Stimulated activated naive CD8-positive, alpha-beta T cell treated with anti-CD3 and anti-CD28 coated beads, Interleukin-15, Interleukin-2, amounts not matched to agents 100 ng/mL and 50 ng/mL, for 24 hours (primary cell): Measurements from ENCODE around the gene SCYGR1.

Experiments used
- H3K27ac Mint-ChIP-seq: one replicate; pipeline ENCODE4 v1.8.0; 2021; ENCODE audit warnings: mild to moderate bottlenecking, mixed read lengths
- H3K27me3 Mint-ChIP-seq: one replicate; pipeline ENCODE4 v1.8.0; 2021; ENCODE audit warnings: mixed read lengths
- H3K36me3 Mint-ChIP-seq: one replicate; pipeline ENCODE4 v1.8.0; 2021; ENCODE audit warnings: low read depth, mixed read lengths
- H3K4me1 Mint-ChIP-seq: one replicate; pipeline ENCODE4 v1.8.0; 2021; ENCODE audit warnings: low read depth, mixed read lengths
- H3K4me3 Mint-ChIP-seq: one replicate; pipeline ENCODE4 v1.8.0; 2021; ENCODE audit warnings: mild to moderate bottlenecking, mixed read lengths
- H3K9me3 Mint-ChIP-seq: one replicate; pipeline ENCODE4 v1.8.0; 2021; ENCODE audit warnings: mixed read lengths

SCYGR1 gene

DNA sequence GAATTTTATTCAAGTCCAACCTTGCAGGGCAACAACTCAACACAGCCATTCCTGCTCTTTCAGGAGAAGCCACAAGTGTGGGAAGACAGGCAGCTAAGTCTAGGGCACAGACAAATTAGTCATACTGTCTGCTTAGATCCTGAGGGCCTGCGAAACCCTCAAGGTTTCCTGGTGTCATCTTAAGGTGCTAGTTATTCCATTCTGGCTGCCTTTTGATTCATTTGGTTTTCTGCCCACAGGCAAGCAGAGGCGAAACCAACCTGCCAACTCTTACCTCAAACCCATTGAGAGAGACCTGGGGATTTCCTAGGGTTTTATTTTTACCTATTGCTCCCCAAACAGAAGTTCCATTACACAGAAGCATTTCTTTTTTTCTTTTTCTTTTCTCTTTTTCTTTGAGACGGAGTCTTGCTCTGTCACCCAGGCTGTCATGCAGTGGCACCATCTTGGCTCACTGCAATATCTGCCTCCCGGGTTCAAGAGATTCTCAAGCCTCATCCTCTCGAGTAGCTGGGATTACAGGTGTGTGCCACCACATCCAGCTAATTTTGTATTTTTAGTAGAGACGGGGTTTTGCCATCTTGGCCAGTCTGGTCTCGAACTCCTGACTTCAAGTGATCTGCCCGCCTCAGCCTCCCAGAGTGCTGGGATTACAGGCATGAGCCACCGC is 23.7 kb upstream of the SCYGR1 start:
- no peaks in the 10 kb centered on the region for H3K27me3 Mint-ChIP-seq
- H3K9me3 Mint-ChIP-seq, result no peaks in the 10 kb centered on the region
- peak overlapping the region; percentile 76 for H3K4me3 Mint-ChIP-seq
- H3K27ac Mint-ChIP-seq, result peak overlapping the region; percentile 97
- no peaks in the 10 kb centered on the region for H3K36me3 Mint-ChIP-seq
- H3K4me1 Mint-ChIP-seq, result peaks cover 82% of the 10 kb centered on the region

DNA sequence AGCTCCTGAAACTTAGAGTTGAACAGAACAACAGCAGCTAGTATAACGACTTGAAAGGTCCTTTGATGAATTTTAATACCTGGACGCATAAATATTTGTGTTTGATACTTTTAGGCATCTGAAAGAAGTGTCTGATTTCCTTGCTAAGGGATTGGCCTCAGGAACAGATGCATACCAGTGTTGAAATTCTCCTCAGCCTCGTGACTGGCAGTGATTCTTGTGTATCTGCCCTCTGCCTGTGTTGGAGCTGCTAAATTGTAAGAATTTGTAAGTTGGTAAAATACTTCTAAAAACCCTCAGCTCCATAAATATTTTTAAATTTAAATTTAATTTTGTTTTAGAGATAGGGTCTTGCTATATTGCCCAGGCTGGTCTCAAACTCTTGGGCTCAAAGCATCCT is 22.4 kb upstream of the SCYGR1 start:
- H3K4me1 Mint-ChIP-seq, result peaks cover 81% of the 10 kb centered on the region

DNA sequence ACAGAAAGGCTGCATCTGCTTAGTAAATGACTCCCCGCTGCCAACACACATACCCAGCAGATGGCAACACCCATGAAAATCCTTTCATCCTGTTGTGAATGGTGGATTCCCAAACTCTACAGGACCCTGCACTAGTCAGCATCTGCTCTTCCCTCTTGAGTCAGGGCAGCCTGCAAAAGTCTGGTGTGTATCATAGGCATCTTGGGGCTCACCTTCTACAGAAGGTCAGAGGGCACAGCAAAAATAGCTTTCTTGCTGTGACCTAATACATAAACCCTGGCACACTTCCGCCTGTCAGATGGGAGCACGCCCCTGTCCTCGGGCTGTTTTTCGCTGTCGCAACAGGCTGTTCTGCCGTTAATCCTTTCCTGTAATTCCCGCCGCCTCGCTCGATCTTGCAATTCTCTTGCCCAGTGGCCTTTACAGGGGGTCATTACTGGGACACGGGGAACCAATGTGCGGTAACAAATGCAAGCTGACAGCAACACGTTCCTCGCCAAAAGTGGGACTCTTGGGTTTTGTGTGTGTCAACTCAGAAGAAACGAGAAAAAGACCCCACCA is 19.9 kb upstream of the SCYGR1 start:
- Mint-ChIP-seq H3K4me3 (no peak overlapping the region), H3K9me3 (no peaks in the 10 kb centered on the region), H3K4me1 (peaks cover 77% of the 10 kb centered on the region), H3K27ac (no peak overlapping the region), H3K27me3 (no peaks in the 10 kb centered on the region), H3K36me3 (no peaks in the 10 kb centered on the region)

More for the DNA sequence above, 22.4 kb upstream of the SCYGR1 start:
- peak overlapping the region; percentile 45 for H3K27ac Mint-ChIP-seq
- H3K36me3 Mint-ChIP-seq, result no peaks in the 10 kb centered on the region
- H3K4me3 Mint-ChIP-seq, result no peak overlapping the region
- no peaks in the 10 kb centered on the region for H3K27me3 Mint-ChIP-seq
- no peaks in the 10 kb centered on the region for H3K9me3 Mint-ChIP-seq

DNA sequence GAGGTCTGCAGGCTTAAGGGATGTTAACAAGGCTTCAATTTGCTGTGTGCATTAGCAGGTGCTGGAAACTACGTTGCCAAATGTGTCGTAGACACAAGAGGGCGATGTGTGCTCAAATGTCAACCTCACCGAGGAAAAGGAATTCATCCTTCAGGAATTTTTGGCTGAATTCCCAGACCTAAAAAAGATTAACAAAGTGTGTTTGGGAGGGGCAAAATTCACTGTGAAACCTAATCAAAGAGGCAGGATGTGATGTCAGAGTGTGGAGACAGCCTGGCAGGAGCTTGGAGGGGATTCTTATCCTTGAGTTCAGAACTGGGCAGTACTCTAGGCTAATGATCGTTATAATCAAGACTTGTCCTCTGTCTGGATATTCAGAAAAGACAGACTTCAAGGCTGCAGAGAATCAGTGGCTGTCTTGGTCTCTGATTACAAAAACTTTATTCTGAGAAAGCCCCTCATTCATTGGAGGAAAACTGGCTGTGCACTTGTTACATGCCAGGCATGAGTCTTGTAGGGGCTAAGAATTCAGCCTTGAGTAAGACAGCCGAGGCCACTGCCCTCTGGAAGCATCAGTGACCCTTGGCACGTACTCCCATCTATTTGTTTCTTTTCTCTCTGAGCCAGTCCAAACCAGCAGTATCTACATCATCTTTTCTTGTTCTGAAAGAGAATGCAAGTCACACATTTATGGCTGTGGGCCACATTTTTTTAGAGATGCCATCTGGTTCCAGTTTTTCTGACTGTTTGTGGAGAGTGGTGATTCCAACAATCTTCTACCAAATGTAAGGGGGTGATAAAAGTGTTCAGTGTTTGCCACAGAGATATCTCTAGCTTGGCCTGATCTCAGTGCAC is 18.7 kb upstream of the SCYGR1 start:
- no peaks in the 10 kb centered on the region for H3K27me3 Mint-ChIP-seq
- no peaks in the 10 kb centered on the region for H3K9me3 Mint-ChIP-seq
- no peaks in the 10 kb centered on the region for H3K36me3 Mint-ChIP-seq
- H3K4me3 Mint-ChIP-seq, result no peak overlapping the region
- peaks cover 68% of the 10 kb centered on the region for H3K4me1 Mint-ChIP-seq
- H3K27ac Mint-ChIP-seq, result peak overlapping the region; percentile 38

DNA sequence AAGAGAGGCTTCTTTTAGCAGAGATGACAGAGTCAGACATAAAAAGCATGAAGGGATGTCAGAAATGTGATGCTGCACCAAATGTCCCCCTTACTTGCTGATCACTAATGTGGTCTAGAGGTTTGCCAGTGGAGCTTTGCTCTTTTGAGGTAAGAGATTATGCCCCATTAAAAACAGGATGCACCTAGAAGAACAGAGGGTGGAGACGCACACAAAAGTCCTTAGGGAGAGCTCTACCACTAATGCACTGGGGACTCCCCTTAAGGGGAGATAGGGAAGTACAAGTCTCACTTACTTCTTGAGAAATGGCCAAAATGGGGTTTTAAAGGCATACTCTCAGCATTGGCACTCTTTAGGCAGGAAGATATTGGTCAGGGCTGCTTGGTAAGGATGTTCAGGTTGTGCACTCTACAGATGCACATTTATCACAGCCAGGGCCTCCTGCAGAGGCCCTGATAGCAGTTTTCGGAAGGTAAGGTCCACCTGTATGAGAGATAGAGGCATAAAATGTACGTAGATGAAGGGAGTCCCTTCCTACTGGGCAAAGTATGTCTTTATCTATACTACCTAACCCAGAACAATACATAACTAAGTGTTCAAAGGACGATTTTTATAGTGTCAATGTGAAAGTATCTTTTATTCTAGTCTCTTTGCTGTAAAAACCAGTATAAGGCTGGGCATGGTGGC is 17.0 kb upstream of the SCYGR1 start:
- Mint-ChIP-seq H3K9me3 (no peaks in the 10 kb centered on the region), H3K4me1 (peaks cover 53% of the 10 kb centered on the region), H3K4me3 (no peak overlapping the region), H3K27ac (no peak overlapping the region), H3K27me3 (no peaks in the 10 kb centered on the region), H3K36me3 (no peaks in the 10 kb centered on the region)

DNA sequence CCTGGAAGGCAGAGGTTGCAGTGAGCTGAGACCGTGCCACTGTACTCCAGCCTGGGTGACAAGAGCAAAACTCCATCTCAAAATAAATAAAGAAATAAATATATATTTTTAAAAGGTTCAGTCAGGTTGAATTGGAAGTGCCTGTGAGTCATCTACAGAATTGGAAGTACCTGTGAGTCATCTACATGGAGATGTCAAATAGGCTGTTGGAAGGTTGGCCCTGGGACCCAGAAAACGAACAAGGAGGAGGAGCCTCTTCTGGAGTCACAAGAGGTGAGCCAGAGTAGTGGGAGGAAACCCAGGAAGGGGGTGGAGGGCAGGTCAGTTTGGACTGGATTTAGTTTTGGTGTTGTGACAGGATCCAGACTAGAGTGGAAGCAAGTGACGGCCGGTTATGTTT is 15.2 kb upstream of the SCYGR1 start:
- Mint-ChIP-seq H3K4me1 (peaks cover 56% of the 10 kb centered on the region), H3K36me3 (no peaks in the 10 kb centered on the region), H3K27ac (no peak overlapping the region), H3K9me3 (no peaks in the 10 kb centered on the region), H3K4me3 (no peak overlapping the region), H3K27me3 (no peaks in the 10 kb centered on the region)

DNA sequence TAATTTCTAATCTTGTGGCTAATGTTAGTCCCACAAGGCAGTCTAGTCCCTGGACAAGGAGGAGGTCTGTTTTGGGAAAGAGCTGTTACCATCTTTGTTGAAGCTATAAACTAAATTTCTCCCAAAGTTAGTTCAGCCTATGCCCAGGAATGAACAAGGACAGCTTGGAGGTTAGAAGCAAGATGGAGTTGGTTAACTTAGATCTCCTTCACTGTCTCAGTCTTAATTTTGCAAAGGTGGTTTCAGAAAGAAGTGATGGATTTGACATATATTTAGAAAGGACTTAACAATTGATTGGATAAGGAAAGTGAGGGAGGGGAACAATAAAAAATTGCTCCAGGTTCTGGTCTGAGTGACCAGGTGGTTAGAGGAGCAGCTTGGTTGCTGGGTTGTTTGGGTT is 14.6 kb upstream of the SCYGR1 start:
- Mint-ChIP-seq H3K27ac (no peak overlapping the region), H3K9me3 (no peaks in the 10 kb centered on the region), H3K4me1 (peaks cover 56% of the 10 kb centered on the region), H3K4me3 (no peak overlapping the region), H3K27me3 (no peaks in the 10 kb centered on the region), H3K36me3 (no peaks in the 10 kb centered on the region)

DNA sequence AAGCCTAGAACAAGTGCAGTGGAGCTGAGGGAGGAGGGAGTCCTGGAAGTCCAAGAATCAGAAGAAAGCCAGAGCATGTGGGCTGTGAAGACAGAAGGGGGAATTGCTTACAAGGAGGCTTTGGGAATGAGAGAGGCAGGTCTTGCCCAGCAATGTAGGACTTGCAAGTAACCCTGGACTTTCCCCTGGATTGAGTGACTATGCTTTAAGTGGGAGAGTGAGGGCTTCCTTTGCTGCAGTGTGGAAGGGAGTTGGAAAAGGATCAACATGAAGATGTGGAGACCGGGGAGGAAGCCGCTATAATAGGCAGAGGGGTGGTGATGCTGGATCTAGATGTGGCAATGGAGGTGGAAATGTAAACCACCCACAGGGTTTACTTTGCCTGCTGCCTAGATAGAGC is 13.8 kb upstream of the SCYGR1 start:
- Mint-ChIP-seq H3K36me3 (no peaks in the 10 kb centered on the region), H3K4me1 (peaks cover 48% of the 10 kb centered on the region), H3K27me3 (no peaks in the 10 kb centered on the region), H3K9me3 (no peaks in the 10 kb centered on the region), H3K27ac (no peak overlapping the region), H3K4me3 (no peak overlapping the region)

DNA sequence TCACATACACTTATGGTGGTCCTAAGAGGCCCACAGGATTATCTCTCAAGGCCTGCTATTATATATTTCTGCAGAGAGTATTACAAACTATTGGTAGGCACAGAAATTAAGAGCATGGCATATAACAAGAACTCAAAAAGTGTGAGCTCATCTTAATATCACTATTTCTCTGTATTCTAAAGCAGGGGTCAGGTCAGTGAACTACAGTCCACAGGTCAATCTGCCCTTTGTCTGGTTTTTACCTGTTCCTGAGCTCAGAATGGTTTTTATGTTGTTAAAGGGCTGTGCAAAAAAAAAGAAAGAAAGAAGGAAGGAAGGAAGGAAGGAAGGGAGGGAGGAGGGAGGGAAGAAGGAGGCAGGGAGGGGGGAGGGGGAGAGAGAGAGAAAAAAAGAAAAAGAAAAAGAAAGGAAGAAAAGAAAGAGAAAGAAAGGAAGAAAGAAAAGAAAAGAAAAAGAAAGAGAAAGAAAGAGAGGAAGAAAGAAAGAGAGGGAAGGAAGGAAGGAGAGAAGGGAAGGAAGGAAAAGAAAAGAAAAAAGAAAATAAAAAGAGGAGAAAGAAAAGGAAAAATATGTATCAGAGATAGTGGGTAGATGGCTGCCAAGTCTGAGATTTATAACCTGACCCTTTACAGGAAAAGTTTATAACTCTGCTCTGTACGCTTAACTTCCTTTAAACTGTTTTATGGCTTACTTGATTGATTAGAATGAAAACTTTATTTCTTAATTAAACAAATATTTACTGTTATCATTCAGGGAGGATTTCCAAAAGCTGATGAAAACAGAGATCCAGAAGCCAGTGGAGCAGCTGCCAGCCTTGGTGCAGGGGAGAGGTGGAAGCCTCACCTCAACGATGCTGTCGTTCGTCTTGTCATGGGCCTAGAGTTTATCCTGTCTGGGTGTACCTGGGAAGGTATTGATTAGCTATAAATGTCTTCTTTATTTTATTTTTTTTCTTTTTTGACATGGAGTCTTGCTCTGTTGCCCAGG is 11.2 kb upstream of the SCYGR1 start:
- Mint-ChIP-seq H3K9me3 (no peaks in the 10 kb centered on the region), H3K4me3 (no peak overlapping the region), H3K27ac (no peak overlapping the region), H3K4me1 (peaks cover 29% of the 10 kb centered on the region), H3K36me3 (no peaks in the 10 kb centered on the region), H3K27me3 (no peaks in the 10 kb centered on the region)

DNA sequence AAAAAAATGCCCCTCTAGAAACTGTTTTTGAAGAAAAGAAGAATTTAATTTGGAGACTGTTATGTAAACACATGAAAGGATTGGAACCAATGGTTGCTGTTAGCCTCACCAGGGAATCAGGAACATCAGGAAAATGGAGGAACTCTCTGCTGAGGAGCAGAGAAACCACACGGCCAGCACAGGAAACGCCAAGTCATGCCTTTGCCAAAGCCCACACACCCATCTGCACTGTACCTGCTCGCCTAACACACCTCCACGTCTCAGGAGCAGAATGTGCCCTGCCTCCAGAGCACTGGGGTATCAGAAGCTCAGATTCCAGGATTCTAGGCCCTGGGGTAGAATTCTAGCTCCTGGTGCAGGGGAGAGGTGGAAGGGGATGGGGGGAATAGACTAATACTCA is 9.8 kb upstream of the SCYGR1 start:
- no peaks in the 10 kb centered on the region for H3K36me3 Mint-ChIP-seq
- H3K4me1 Mint-ChIP-seq, result peaks cover 20% of the 10 kb centered on the region
- no peaks in the 10 kb centered on the region for H3K9me3 Mint-ChIP-seq
- peak overlapping the region; percentile 13 for H3K27ac Mint-ChIP-seq
- H3K27me3 Mint-ChIP-seq, result no peaks in the 10 kb centered on the region
- no peak overlapping the region for H3K4me3 Mint-ChIP-seq

DNA sequence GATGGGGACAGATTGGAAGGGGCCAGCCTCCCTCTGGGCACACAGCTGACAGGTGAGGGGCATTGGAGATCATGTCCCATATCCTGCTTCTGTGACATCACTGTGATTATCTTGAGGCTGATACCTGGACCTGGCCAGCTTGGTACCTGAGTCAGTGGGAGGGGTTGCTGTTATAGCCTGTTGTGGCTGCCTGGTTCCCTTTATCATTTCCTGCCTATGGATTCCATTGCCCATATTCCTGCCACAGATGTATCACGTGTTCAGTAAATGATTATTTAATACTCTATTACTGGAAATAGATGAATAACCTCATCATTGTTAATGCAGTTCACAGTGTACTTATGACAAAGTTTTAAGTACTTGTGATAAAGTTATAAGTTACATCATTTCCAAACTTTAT is 7.8 kb upstream of the SCYGR1 start:
- Mint-ChIP-seq H3K27ac (no peak overlapping the region), H3K36me3 (no peaks in the 10 kb centered on the region)

DNA sequence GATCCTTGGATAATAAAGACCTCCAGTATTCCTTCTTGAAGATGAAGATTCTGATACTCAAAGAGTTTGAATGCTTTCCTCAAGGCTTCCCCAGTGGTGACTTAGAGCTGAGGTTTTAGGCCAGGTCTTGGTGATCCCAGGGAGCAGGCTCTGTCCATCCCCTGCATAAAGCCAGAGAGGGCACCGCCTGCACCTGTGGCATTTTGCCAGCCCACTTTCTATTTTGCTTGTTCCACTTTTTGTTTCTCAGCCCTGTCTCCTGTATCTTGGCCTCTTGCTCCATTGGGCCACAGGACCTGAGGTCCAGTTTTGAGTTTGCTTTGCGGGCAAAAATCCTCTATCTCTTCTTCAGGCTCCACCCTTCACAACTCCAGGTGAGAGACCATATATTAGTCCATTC is 6.7 kb upstream of the SCYGR1 start:
- Mint-ChIP-seq H3K9me3 (no peaks in the 10 kb centered on the region), H3K27ac (no peak overlapping the region)

More for the DNA sequence above, 7.8 kb upstream of the SCYGR1 start:
- peaks cover 16% of the 10 kb centered on the region for H3K4me1 Mint-ChIP-seq
- no peak overlapping the region for H3K4me3 Mint-ChIP-seq
- no peaks in the 10 kb centered on the region for H3K27me3 Mint-ChIP-seq
- no peaks in the 10 kb centered on the region for H3K9me3 Mint-ChIP-seq

DNA sequence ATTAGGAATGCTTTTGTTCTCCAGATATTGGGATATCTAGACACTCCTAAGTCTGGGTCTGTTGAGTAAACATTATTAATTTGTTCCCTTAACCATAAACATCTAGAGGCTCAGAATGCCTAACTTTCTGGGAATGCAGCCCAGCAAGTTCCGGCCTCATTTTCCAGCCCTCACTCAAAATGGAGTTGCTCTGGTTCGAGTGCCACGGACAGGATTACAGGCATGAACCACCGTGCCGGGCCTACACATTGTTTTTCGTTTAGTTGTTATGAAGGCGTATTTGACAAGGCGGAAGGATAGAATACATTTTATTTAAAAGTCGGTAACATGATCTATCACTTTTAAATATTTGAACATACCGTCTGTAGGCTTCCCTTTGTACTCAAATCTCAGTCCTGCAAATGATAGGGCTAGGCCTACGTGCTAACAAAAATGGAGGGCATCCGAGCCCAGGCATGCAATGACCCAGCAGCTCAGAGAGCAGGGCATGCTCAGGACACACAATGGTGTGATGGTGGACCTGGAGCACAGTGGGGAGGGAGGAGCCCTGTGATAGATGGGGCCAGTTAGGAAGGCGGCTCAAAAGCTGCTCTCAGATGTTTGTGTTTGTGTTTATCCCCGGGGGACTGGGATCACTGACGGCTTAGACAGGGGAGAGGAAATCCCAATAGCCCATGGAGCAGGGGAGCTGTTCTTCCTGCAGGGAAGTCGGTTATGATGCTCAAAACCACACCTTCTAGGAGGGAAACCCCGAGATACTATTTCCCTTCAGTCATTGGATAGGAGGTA is 2.9 kb upstream of the SCYGR1 start:
- Mint-ChIP-seq H3K4me1 (peaks cover 21% of the 10 kb centered on the region), H3K27me3 (no peaks in the 10 kb centered on the region), H3K4me3 (no peak overlapping the region), H3K9me3 (no peaks in the 10 kb centered on the region), H3K36me3 (no peaks in the 10 kb centered on the region), H3K27ac (no peak overlapping the region)

More for the DNA sequence above, 6.7 kb upstream of the SCYGR1 start:
- Mint-ChIP-seq H3K27me3 (no peaks in the 10 kb centered on the region), H3K36me3 (no peaks in the 10 kb centered on the region), H3K4me1 (peaks cover 16% of the 10 kb centered on the region), H3K4me3 (no peak overlapping the region)
